ENCODE data around the gene AADACL2.

The AADACL2 gene

GRCh38 chr3:151800431-151800830 lies 66.7 kb downstream of the AADACL2 start:
- Histone ChIP-seq H3K36me3 (ENCODE audit: insufficient read depth, low read length) (no peaks in the 10 kb centered on the region), H3K9ac (ENCODE audit: low read depth, low read length) (no peak overlapping the region), H3K9me3 (ENCODE audit: control insufficient read depth, insufficient read depth, low read length) (no peaks in the 10 kb centered on the region), H3K4me1 (ENCODE audit: insufficient read depth, low read length) (no peaks in the 10 kb centered on the region)

DNA sequence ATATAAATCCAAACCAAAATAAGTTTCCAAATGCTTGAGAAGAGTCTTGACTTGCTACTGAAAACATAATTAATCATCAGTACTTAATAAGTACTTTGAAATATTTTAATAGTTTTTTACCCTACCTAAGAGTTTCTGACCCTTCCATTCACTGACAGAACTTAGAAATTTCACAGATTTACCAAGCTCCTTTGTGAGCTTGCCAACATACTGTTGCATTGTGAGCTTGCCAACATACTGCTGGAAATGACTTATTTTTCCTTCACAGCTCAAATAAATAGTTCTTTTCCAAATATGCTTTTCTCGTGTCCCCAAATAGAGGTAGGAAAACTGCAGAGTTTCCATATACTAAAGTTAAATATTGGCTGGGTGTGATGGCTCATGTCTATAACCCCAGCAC lies 70.5 kb downstream of the AADACL2 start:
- no peaks in the 10 kb centered on the region for H3K4me1 ChIP-seq (ENCODE audit: insufficient read depth, low read length)
- H3K9me3 ChIP-seq (ENCODE audit: control insufficient read depth, insufficient read depth, low read length): peaks cover 9% of the 10 kb centered on the region; the same call in 1 of the 2 replicates
- no peak overlapping the region for H3K9ac ChIP-seq (ENCODE audit: low read depth, low read length)
- no peaks in the 10 kb centered on the region for H3K36me3 ChIP-seq (ENCODE audit: insufficient read depth, low read length)

GRCh38 chr3:151806838-151807237 lies 73.1 kb downstream of the AADACL2 start:
- Histone ChIP-seq H3K9me3 (ENCODE audit: control insufficient read depth, insufficient read depth, low read length) (peaks cover 9% of the 10 kb centered on the region; the same call in 1 of the 2 replicates), H3K4me1 (ENCODE audit: insufficient read depth, low read length) (no peaks in the 10 kb centered on the region), H3K36me3 (ENCODE audit: insufficient read depth, low read length) (no peaks in the 10 kb centered on the region), H3K9ac (ENCODE audit: low read depth, low read length) (no peak overlapping the region)
